Activated CD4-positive, alpha-beta T cell treated with anti-CD3 and anti-CD28 coated beads, Interleukin-10, Interleukin-2, amounts not matched to agents 100 ng/mL and 50 ng/mL, durations not matched to agents 16 hours and 8 hours (primary cell): ENCODE measurements around the gene SLC22A23.
"Not testable (repeated sequence)": the region's sequence is repeated elsewhere in the genome, so short reads cannot be mapped to it uniquely, and the experiment has no call there.

Experiments
- DNase-seq: peaks from one replicate; pipeline ENCODE4 v3.0.0-alpha.2; 2020

The SLC22A23 gene

DNA sequence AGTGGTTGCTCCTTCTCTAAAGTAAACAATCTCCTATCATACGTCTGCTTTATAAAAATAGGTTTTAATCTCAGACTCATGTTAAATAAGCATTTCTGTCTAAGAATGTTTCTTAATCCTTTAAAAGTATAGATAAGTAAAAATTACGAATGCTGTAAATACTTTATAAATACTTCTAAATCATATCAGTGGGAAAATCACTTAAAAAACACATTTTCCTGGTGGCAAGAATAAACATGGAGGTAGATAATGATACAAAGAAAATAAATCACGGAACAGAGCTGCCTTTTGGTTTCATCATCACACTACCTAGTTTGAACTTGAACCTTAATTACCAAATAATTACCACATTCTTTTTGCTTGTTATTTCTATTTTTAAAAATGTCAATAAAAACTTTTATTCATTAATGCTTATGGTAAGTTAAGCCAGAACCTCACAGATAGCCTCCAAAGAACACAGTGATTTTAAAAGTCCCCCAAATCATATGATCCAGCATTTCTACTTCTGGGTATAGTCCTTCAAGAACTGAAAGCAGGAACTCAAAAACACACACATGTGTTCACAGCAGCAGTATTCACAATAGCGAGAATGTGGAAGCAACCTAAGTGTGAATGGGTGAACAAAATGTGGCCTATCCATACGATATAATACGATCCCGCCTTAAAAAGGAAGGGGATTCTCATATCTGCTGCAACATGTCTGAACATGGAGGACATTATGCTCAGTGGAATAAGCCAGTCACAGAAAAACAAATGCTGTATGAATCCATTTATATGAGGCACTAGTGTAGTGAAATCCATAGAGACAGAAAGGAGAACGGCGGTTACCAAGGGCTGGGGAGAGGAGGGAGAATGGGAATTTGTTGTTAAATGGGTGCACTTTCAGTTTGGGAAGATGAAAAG lies 72.4 kb downstream of the SLC22A23 start:
- DNase-seq, result no peak

DNA sequence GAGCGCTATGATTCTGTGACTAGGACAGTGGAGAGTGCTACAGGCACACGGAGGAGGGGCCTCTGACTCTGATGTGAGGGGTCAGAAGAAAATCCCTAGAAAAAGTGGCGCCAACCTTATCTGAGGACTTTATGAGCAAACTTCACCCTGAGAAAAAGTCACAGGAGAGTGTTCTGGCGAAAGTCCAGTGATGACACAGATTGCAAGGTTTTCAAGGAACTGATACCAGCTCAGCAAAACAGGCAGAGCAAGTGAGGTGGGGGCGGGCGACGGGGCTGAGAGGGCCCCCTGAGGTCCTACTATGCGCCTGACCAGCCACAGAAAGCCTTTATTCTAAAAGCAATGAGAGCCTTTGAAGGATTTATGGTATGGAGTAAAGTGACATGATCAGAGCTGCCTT lies 73.3 kb downstream of the SLC22A23 start:
- DNase-seq, result no peak

DNA sequence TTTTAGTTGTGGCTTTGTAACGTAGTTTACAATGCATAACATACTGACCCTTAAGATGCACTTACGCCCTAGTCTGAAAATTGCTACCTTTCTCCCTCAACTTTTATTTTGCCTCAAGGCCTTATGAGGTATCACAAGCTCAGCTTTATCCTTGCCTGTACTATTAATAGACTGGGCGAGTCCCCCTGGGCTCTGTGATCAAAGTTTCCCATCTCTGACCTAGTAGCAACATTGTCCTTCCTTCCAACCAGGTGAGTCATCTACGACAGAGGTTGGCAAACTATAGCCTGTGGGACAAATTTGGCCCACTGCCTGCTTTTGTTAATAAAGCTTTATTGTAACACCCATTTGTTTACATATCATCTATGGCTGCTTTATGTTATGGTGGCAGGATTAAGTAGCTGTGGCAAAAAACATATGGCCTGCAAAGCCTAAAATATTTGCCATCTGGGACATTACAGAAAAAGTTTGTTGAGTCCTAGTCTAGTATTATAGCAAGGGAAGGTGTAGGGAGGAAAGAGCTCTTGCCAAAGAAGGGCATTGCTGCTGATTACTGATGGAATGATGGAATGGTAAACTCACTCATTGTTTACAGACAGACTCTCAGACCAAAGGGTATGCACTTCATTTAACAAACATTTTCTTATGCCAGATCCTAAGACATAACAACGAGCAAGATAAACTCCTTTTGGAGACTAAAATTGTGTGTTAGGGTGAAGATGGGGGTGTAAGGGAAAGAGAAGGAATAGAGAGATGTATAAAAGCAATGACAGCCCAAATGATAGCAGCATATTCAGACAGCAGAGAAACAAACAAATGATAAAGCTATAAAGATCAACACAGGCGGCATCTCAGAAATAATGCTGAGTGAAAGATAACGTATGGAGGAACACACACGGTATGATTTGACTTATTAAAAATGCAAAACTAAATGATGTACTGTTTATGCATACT lies 74.2 kb downstream of the SLC22A23 start:
- no peak for DNase-seq

GRCh38 chr6:3381233-3381921 lies 75.5 kb downstream of the SLC22A23 start:
- no peak for DNase-seq

DNA sequence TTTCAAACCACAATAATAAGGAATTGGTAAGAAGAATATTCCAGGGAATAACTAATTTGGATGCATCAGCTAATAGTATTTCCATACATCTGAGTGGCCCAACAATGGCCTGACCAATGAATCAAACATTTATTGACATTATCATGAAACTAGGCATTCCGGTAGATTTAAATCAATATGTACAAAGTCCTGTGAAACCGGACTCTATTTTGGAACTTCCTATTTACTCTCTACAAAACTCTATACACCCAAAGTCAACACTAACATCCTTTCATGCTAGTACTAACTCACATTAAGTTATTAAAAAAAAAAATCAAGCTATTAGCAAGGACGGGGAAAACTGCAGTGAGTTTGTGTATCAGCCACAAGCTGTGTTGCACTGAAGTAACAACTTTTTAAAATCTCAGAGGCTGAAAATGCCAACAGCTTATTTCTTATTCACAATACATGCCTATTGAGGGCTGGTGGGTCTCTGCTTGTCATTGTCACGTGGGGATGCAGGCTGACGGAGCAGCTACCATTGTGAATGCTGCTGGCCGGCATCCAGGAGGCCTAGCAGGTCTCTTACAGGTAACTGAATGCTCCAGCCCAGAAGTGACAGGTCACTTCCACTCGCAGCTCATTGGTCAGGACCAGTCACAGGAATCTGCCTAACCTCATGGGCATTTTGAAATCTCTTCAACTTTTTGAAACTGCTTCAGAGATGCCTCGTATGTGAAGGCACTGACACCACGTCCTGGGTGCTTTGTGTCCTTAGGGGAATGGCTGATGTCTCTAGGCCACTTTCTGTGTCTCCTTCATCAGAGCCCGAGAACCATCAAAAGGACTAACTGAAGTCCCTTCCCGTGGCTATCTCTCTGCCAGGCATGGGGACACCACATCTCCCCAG lies 76.3 kb downstream of the SLC22A23 start:
- no peak for DNase-seq

- no peak for DNase-seq
These were observed 77.3 kb downstream of the SLC22A23 start for GRCh38 chr6:3379482-3380060.

GRCh38 chr6:3378808-3379207 lies 78.0 kb downstream of the SLC22A23 start:
- not testable (repeated sequence) for DNase-seq

DNA sequence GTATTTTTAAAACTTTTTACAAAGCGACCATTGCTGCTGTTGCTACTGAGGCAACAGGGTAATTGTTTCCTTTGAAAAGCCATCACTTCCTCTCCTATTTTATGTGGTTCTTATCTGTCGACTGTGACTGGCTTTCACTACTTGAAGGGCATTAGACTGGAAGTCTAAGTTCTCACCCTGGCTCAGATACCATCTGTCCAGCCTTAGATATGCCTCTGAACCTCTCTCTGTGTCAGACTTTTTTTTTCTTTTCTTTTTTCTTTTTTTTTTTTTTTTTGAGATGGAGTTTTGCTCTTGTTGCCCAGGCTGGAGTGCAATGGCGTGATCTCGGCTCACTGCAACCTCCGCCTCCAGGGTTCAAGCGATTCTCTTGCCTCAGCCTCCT lies 78.5 kb downstream of the SLC22A23 start:
- not testable (repeated sequence) for DNase-seq

GRCh38 chr6:3377536-3378397 lies 79.1 kb downstream of the SLC22A23 start:
- DNase-seq, result no peak

DNA sequence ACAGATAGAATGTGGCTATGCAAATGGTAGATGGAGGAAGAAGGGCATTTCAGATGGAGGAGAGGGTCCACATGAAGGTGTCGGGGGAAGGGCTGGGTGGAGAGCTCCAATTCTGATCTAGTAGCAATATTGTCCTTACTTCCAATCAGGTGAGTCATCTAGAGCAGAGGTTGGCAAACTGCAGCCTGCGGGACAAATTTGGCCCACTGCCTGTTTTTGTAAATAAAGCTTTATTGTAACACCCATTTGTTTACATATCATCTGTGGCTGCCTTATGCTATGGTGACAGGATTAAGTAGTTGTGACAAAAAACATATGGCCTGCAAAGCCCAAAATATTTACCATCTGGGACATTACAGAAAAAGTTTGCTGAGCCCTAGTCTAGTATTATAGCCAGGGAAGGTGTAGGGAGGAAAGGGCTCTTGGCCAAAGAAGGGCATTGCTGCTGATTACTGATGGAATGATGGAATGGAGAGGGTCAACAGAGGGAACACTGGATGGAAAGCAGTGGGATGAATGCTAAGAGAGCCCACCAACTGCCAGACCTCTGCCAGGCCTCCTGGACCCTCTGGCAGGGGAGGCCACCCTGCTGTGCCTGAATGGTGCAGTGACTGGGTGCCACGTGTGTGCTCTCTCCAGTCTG lies 79.8 kb downstream of the SLC22A23 start:
- no peak for DNase-seq

DNA sequence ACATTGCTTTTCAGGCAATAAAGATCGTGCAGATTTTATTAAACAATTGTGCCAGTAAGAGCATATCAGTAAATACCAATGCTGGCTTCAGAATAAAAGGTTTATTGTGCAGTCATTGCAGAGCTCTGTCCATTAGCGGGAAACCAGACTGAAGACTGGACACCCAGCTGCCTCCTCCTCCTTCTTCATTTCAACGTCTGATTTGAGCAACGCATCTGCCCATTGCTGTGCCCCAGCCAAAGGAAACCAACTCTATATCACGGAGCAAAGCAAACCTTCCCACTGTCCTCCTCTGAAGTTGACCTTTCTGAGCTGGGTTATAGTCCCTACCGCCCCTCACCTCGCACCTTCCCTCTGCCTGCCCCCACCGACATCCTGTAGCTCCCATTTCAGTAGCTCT lies 80.8 kb downstream of the SLC22A23 start:
- no peak for DNase-seq

- no peak for DNase-seq
These were observed 83.2 kb downstream of the SLC22A23 start for GRCh38 chr6:3373597-3374203.

DNA sequence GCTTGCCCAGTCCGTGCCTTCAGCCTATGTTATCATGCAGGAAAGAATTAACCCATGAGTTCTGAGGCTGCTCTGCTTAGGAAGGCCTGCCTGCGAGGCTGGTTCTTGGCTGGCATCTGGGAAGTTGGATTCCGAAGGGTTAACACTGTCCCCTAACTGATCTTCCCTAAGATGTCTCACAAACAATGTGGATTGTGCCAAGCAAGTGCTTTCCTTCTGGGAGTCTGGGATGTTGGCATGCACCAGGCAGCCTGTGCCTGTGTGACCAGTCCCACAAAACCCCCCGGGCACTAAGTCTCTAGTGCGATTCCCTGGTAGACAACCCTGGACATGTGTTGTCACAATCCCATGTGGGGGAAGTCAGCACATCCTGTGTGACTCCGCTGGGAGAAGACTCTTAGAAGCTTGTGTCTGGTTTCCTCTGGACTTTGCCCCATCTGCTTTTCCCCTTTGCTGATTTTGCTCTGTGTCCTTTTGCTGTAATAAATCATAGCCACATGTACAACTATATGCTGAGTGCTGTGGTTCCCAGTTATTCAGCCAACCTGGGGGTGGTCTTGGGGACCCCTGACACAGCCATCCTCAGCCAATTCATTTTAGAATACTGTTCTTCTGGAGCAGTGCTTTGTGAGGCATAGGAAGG lies 83.8 kb downstream of the SLC22A23 start:
- DNase-seq, result no peak

- DNase-seq, result no peak
These were observed 84.5 kb downstream of the SLC22A23 start for GRCh38 chr6:3372184-3372846.

DNA sequence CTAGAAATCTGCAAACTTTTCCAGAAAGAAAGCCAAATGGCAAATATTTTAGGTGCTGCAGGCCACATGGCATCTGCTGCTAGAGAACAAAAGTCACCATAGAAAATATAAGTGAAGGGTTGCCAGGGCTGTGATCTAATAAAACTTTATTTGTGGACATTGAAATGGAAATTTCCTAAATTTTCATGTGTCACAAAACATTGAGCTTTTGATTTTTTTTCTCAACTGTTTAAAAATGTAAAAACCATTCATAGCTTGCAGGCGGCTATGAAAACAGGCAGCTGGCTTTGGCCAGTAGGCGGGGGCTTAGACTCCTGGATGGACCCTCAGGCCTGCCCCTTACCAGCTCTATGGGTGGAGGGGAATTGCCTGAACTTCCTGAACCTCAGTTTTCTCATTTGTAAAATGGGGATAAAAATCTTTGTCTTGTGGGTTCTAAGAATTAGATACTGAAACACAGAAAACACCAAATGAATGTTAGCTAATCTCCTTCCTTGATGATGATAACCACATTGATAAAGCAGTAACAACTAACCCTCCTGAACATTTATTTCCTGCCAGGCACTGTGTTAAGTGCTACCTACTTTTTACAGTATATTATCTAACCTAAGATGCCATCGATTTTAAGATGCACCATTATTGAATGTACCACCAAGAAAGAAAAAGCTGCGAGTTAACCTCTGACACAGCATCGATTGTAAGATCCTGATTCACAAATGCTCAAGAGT lies 85.5 kb downstream of the SLC22A23 start:
- no peak for DNase-seq

GRCh38 chr6:3370361-3371221 lies 86.3 kb downstream of the SLC22A23 start:
- DNase-seq, result peak; percentile 4

DNA sequence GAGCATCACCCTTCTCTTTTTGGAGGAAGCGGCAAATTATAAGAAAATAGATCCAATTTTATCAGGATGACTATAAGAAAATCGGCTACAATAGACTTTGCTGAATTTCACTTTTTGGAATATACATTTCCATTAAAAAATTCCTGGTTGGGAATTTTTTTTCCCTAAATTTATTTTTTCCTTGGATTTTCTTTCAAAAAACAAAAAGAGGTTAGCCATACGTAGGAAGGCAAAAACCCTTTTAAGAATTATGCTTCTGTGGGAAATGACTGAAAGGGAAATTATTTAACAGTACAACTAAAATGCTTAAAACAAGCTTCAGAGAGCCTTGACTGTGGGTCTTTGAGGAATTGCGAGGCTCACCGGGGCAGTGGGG lies 86.9 kb downstream of the SLC22A23 start:
- no peak for DNase-seq
